MM.1S (cell line): ENCODE measurements around the gene FGF5.

Experiments
- CTCF ChIP-seq: fragments of 300-600 bp; sonication (generic); IDR thresholded peaks from 2 replicates; pipeline ENCODE4 v1.5.1; 2016; ENCODE audit warnings: antibody characterized with exemption, low read length, mixed read lengths
- EZH2phosphoT487 ChIP-seq: fragments of 300-600 bp; sonication (generic); IDR thresholded peaks from 2 replicates; pipeline ENCODE4 v1.6.1; 2018; ENCODE audit warnings: antibody characterized with exemption, low read length

DNA sequence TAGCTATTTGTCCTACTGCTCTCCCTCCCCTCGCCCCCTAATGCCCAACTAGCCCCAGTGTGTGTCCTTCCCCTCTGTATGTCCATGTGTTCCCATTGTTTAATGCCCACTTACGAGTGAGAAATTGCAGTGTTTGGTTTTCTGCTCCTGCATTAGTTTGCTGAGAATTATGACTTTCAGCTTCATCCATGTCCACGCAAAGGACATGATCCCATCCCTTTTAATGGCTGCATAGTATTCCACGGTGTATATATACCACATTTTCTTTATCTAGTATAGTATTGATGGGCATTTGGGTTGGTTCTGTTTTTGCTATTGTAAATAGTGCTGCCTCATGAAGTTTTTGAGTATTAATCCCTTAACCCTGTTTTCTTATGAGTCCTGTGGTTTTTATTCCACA, 35.4 kb downstream of the FGF5 start:
- no peak for TF ChIP-seq CTCF
- no peak for TF ChIP-seq EZH2phosphoT487
